WTC11 (cell line): ENCODE results near the gene TNK2.

Experiments
- ATF3 ChIP-seq: sonication (generic); formaldehyde crosslinking; conservative IDR thresholded peaks from 2 replicates; pipeline ENCODE4 v1.8.1; 2022; ENCODE audit warnings: mild to moderate bottlenecking, missing genetic modification reagents
- ATF6 ChIP-seq: sonication (generic); formaldehyde crosslinking; IDR thresholded peaks from 2 replicates; pipeline ENCODE4 v1.8.1; 2023; ENCODE audit warnings: mild to moderate bottlenecking, missing genetic modification reagents
- CBFB ChIP-seq: sonication (generic); formaldehyde crosslinking; IDR thresholded peaks from 2 replicates; pipeline ENCODE4 v1.8.1; 2022; ENCODE audit warnings: mild to moderate bottlenecking, low read depth, missing genetic modification reagents
- CREB1 ChIP-seq: sonication (generic); formaldehyde crosslinking; IDR thresholded peaks from 2 replicates; pipeline ENCODE4 v1.8.0; 2023; ENCODE audit warnings: mild to moderate bottlenecking, missing genetic modification reagents
- CTCF ChIP-seq: fragments of 200-600 bp; IDR thresholded peaks from 2 replicates; pipeline ENCODE4 v1.8.0; 2022; ENCODE audit warnings: antibody characterized with exemption
- ETV6 ChIP-seq: sonication (generic); formaldehyde crosslinking; IDR thresholded peaks from 2 replicates; pipeline ENCODE4 v1.8.1; 2022; ENCODE audit warnings: mild to moderate bottlenecking, missing genetic modification reagents
- FOXK1 ChIP-seq: sonication (generic); formaldehyde crosslinking; IDR thresholded peaks from 2 replicates; pipeline ENCODE4 v1.8.0; 2022; ENCODE audit warnings: mild to moderate bottlenecking, moderate library complexity, missing genetic modification reagents
- HMGA2 ChIP-seq: fragments of 250-450 bp; sonication (Bioruptor Pico); IDR thresholded peaks from 2 replicates; pipeline ENCODE4 v1.4.0; 2021; ENCODE audit warnings: mild to moderate bottlenecking, moderate library complexity
- MAX ChIP-seq: sonication (generic); formaldehyde crosslinking; IDR thresholded peaks from 2 replicates; pipeline ENCODE4 v1.8.0; 2022; ENCODE audit warnings: mild to moderate bottlenecking, missing genetic modification reagents
- NR1H2 ChIP-seq: sonication (generic); formaldehyde crosslinking; IDR thresholded peaks from 2 replicates; pipeline ENCODE4 v1.9.0; 2021; ENCODE audit warnings: mild to moderate bottlenecking, moderate library complexity, missing genetic modification reagents
- SP1 ChIP-seq: sonication (generic); formaldehyde crosslinking; conservative IDR thresholded peaks from 2 replicates; pipeline ENCODE4 v1.8.1; 2022; ENCODE audit warnings: missing genetic modification reagents
- USF2 ChIP-seq: sonication (generic); formaldehyde crosslinking; IDR thresholded peaks from 2 replicates; pipeline ENCODE4 v1.8.1; 2023; ENCODE audit warnings: mild to moderate bottlenecking, missing genetic modification reagents, moderate library complexity

- TF ChIP-seq NR1H2 (CRISPR knock-in tag): no peak
- TF ChIP-seq CTCF: no peak
- no peak for TF ChIP-seq ATF3 (CRISPR knock-in tag)
- TF ChIP-seq CBFB (CRISPR knock-in tag): no peak
- TF ChIP-seq HMGA2 (CRISPR knock-in tag): no peak
- no peak for TF ChIP-seq SP1 (CRISPR knock-in tag)
- no peak for TF ChIP-seq FOXK1 (CRISPR knock-in tag)
- TF ChIP-seq USF2: no peak
- TF ChIP-seq ATF6: no peak
- no peak for TF ChIP-seq ETV6 (CRISPR knock-in tag)
- TF ChIP-seq MAX (CRISPR knock-in tag): no peak
- TF ChIP-seq CREB1: no peak
These were observed 53.6 kb downstream of the TNK2 start for GRCh38 chr3:195854628-195855294.
